PC-9 (cell line): ENCODE measurements around the gene COLQ. TPM values are rescaled to one million over a fixed set of nuclear protein-coding genes. Genes with fewer than 3 reads are reported as not detected.

Experiments used
- BruUV-seq: library from RNA; stranded (reverse); fragments of 400-500 nt; replicated peaks from 2 replicates; lab custom pipeline; 2021; lab: Mats Ljungman, UMichigan
- CTCF ChIA-PET: fragments of 300-600 bp; sonication (Branson Sonifier 250); formaldehyde crosslinking; loops from one replicate; lab custom pipeline; 2022; ENCODE audit warnings: antibody characterized with exemption; lab: Charles Lee
- POLR2A ChIA-PET: fragments of 300-600 bp; sonication (Branson Sonifier 250); formaldehyde crosslinking; loops from one replicate; lab custom pipeline; 2022; ENCODE audit warnings: antibody characterized with exemption; ENCODE audit not compliant: unreplicated experiment; lab: Charles Lee
- DNase-seq, 2 experiments: peaks; one replicate each; pipeline versions ENCODE4 v3.0.0 to v3.0.0-alpha.2; 2015 to 2022; ENCODE audit warnings: mixed read lengths in 1 of 2
- H2AFZ ChIP-seq: fragments of 200-600 bp; sonication (generic); 2 replicates; pipeline ENCODE4 v1.8.1; 2017; ENCODE audit warnings: antibody characterized with exemption
- H3F3A ChIP-seq: fragments of 200-600 bp; sonication (generic); 2 replicates; pipeline ENCODE4 v1.8.1; 2017; ENCODE audit warnings: antibody characterized with exemption, mild to moderate bottlenecking, low read depth; ENCODE audit not compliant: insufficient read depth
- H3K27ac ChIP-seq: fragments of 200-600 bp; sonication (generic); 2 replicates; pipeline ENCODE4 v1.6.1; 2016; ENCODE audit warnings: mixed run types
- H3K27me3 ChIP-seq: fragments of 200-600 bp; sonication (generic); 2 replicates; pipeline ENCODE4 v1.6.1; 2016; ENCODE audit warnings: low read depth, mixed run types; ENCODE audit not compliant: insufficient read depth
- H3K36me3 ChIP-seq: fragments of 200-600 bp; sonication (generic); 2 replicates; pipeline ENCODE4 v1.6.1; 2016; ENCODE audit warnings: low read depth, mixed run types
- H3K4me1 ChIP-seq: fragments of 200-600 bp; sonication (generic); replicated peaks from 2 replicates; pipeline ENCODE4 v1.6.1; 2016; ENCODE audit warnings: mixed run types; ENCODE audit not compliant: insufficient read depth
- H3K4me2 ChIP-seq: fragments of 200-600 bp; sonication (generic); 2 replicates; pipeline ENCODE4 v1.6.1; 2017; ENCODE audit warnings: mixed run types
- H3K4me3 ChIP-seq: fragments of 200-600 bp; sonication (generic); 2 replicates; pipeline ENCODE4 v1.6.1; 2016; ENCODE audit warnings: mixed run types
- H3K79me2 ChIP-seq: fragments of 200-600 bp; sonication (generic); 2 replicates; pipeline ENCODE4 v1.6.1; 2017; ENCODE audit warnings: low read depth, mixed run types
- H3K9me2 ChIP-seq: fragments of 200-600 bp; sonication (generic); 2 replicates; pipeline ENCODE4 v1.8.1; 2017; ENCODE audit warnings: mild to moderate bottlenecking; ENCODE audit not compliant: insufficient read depth
- H3K9me3 ChIP-seq: fragments of 200-600 bp; sonication (generic); 2 replicates; pipeline ENCODE4 v1.8.1; 2016; ENCODE audit warnings: low read depth; ENCODE audit not compliant: insufficient read depth
- H4K20me1 ChIP-seq: fragments of 200-600 bp; sonication (generic); 2 replicates; pipeline ENCODE4 v1.8.1; 2017; ENCODE audit not compliant: insufficient read depth
- EZH2 ChIP-seq: fragments of 200-600 bp; sonication (generic); IDR thresholded peaks from 2 replicates; pipeline ENCODE4 v1.8.0; 2017; ENCODE audit warnings: antibody characterized with exemption, low read depth
- intact Hi-C: fragments of 100-400 bp; cut with micrococcal nuclease; formaldehyde crosslinking; loops from one replicate; pipeline ENCODE4 v1.10.0; 2022; ENCODE audit not compliant: unreplicated experiment
- total RNA-seq: library from RNA; stranded (reverse); gene quantifications from 2 replicates; pipeline ENCODE4 v1.2.3, GENCODE V29; 2021
- TF ChIP-seq, protein P1 (sequence below): fragments of 200-600 bp; sonication (generic); conservative IDR thresholded peaks from 2 replicates; pipeline ENCODE4 v1.6.1; 2017; ENCODE audit warnings: mixed run types, antibody characterized with exemption, mild to moderate bottlenecking, moderate library complexity

The COLQ gene
- total RNA-seq, 1 experiment from 2014 or later: 0.79 TPM

DNA sequence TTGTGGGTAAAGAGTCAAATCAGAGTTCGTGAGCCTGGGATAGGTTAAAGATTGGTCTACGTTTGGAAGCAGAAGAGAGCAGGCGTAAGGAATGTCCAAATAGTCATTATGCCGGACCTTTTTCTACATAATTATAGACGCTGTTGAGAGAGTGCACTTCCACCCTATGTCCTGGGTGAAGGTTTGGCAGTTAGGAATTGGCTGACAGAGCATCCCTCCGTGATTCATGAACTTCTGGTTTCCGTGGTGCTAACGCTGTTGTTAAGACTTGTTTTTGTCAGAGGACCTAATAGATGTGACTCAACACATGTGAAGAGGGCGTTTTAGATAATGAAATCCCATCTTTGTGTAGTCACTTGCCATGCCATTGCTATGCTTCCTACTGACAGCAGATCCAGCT lies 93.0 kb downstream of the COLQ start:
- Histone ChIP-seq H4K20me1 (peaks cover 23% of the 10 kb centered on the region), H3K4me3 (peak overlapping the region; percentile 96), H2AFZ (0 out of 2 replicates have a peak overlapping the region, but pooled peaks have one; percentile 99), H3K36me3 (peaks cover 28% of the 10 kb centered on the region; the same call in 1 of the 2 replicates), H3K27ac (no peak overlapping the region), H3K79me2 (peaks cover 64% of the 10 kb centered on the region), H3K4me1 (peaks cover 20% of the 10 kb centered on the region), H3K4me2 (peak overlapping the region; percentile 93), H3K9me2 (no peaks in the 10 kb centered on the region), H3K9me3 (no peaks in the 10 kb centered on the region), H3K27me3 (no peaks in the 10 kb centered on the region), H3F3A (no peaks in the 10 kb centered on the region)
- intact Hi-C loops: loop anchor here (5.0 kb wide), 1 partner anchor 134 kb away; no protein-coding TSS in a partner anchor
- DNase-seq: peak in 1 of 2 experiments; percentile 41
- TF ChIP-seq, protein P1, sequence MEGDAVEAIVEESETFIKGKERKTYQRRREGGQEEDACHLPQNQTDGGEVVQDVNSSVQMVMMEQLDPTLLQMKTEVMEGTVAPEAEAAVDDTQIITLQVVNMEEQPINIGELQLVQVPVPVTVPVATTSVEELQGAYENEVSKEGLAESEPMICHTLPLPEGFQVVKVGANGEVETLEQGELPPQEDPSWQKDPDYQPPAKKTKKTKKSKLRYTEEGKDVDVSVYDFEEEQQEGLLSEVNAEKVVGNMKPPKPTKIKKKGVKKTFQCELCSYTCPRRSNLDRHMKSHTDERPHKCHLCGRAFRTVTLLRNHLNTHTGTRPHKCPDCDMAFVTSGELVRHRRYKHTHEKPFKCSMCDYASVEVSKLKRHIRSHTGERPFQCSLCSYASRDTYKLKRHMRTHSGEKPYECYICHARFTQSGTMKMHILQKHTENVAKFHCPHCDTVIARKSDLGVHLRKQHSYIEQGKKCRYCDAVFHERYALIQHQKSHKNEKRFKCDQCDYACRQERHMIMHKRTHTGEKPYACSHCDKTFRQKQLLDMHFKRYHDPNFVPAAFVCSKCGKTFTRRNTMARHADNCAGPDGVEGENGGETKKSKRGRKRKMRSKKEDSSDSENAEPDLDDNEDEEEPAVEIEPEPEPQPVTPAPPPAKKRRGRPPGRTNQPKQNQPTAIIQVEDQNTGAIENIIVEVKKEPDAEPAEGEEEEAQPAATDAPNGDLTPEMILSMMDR: no peak
- no peak for TF ChIP-seq EZH2
- BruUV-seq: no TSS peak
- ChIA-PET POLR2A (no interaction called here), CTCF (no interaction called here)

GRCh38 chr3:15427981-15428380 lies 93.5 kb downstream of the COLQ start:
- no peaks in the 10 kb centered on the region for H3K9me3 ChIP-seq
- H3K4me2 ChIP-seq: peak overlapping the region; percentile 93
- CTCF ChIA-PET: no interaction called here
- H3K4me3 ChIP-seq: peak overlapping the region; percentile 96
- no peaks in the 10 kb centered on the region for H3K9me2 ChIP-seq
- H3K27me3 ChIP-seq: no peaks in the 10 kb centered on the region
- H3K79me2 ChIP-seq: peaks cover 64% of the 10 kb centered on the region
- intact Hi-C loops: loop anchor here (5.0 kb wide), 1 partner anchor 134 kb away; no protein-coding TSS in a partner anchor
- H2AFZ ChIP-seq: peak overlapping the region; percentile 99
- POLR2A ChIA-PET: no interaction called here
- no peak for TF ChIP-seq EZH2
- TF ChIP-seq, protein P1: no peak
- no peak for DNase-seq
- H3K36me3 ChIP-seq: peaks cover 24% of the 10 kb centered on the region; the same call in 1 of the 2 replicates
- no peak overlapping the region for H3K27ac ChIP-seq
- peaks cover 20% of the 10 kb centered on the region for H3K4me1 ChIP-seq
- peaks cover 21% of the 10 kb centered on the region for H4K20me1 ChIP-seq
- BruUV-seq: no TSS peak
- H3F3A ChIP-seq: no peaks in the 10 kb centered on the region

GRCh38 chr3:15427182-15427880 lies 94.2 kb downstream of the COLQ start, which contains the start of the genes EAF1 and METTL6:
Gene EAF1 (plus strand): TSS chr3:15427598. CDS start chr3:15427780, 182 bp downstream.
Gene METTL6 (minus strand): TSS chr3:15427544. CDS start chr3:15426511, 1,033 bp downstream.
- POLR2A ChIA-PET: no interaction called here
- CTCF ChIA-PET: no interaction called here
- Histone ChIP-seq H3K79me2 (peaks cover 64% of the 10 kb centered on the region), H2AFZ (peak within 1 kb of the TSS; percentile 99), H3K4me1 (peaks cover 20% of the 10 kb centered on the region), H3F3A (no peaks in the 10 kb centered on the region), H3K4me2 (peak within 1 kb of the TSS; percentile 93), H3K36me3 (peaks cover 23% of the 10 kb centered on the region; the same call in 1 of the 2 replicates), H4K20me1 (peaks cover 21% of the 10 kb centered on the region), H3K4me3 (peak within 1 kb of the TSS; percentile 96), H3K27me3 (no peaks in the 10 kb centered on the region), H3K27ac (peak within 1 kb of the TSS; percentile 52), H3K9me2 (no peaks in the 10 kb centered on the region), H3K9me3 (no peaks in the 10 kb centered on the region)
- no peak for TF ChIP-seq EZH2
- TF ChIP-seq, protein P1: no peak; the same call in 1 of the 2 replicates
- BruUV-seq: no TSS peak
- DNase-seq: peak; percentile 65 to 71
- intact Hi-C loops: loop anchor here (5.0 kb wide), 1 partner anchor 135 kb away; no protein-coding TSS in a partner anchor
